ENCODE measurements around the gene RPS19BP1. TPM values are rescaled to one million over a fixed set of nuclear protein-coding genes. Genes with fewer than 3 reads are reported as not detected.
A peak's percentile ranks its signal among the peaks of the same experiment; 100 is the strongest.
"Not testable (repeated sequence)": the region's sequence is repeated elsewhere in the genome, so short reads cannot be mapped to it uniquely, and the experiment has no call there.

RPS19BP1 gene
- total and polyA plus RNA-seq, 2 donors (not counting 1 experiment from before 2014, with no cell fraction given): 60.3 to 74.8 TPM

GRCh38 chr22:39522567-39523300 is 9.8 kb downstream of the RPS19BP1 start:
- H3K27ac Mint-ChIP-seq: peak overlapping the region; percentile 98
- Histone ChIP-seq H3K9me3 (ENCODE audit: control extremely low read depth in 1 of 3, control insufficient read depth in 2 of 3, insufficient read depth in 1 of 3, low read length in 2 of 3) (peaks cover 0 to 7% (median 0%) of the 10 kb centered on the region in 3 donors), H3K27me3 (replicated peaks in 1 of 4; ENCODE audit: control extremely low read depth in 1 of 4, control insufficient read depth in 3 of 4, insufficient read depth in 4 of 4, low read length in 3 of 4) (no peaks in the 10 kb centered on the region), H3K4me2 (replicated peaks; ENCODE audit: low read depth, low read length, poor library complexity, severe bottlenecking) (peak overlapping the region; percentile 50), H3K9ac (ENCODE audit: low read length) (peak overlapping the region; percentile 0), H3K36me3 (replicated peaks in 1 of 2; ENCODE audit: control extremely low read depth in 1 of 2, control insufficient read depth in 1 of 2, extremely low read depth in 1 of 2, insufficient read depth in 2 of 2, low read length in 1 of 2) (peaks cover 0 to 42% of the 10 kb centered on the region in 2 experiments), H3K4me1 (ENCODE audit: control insufficient read depth in 2 of 2, insufficient read depth in 2 of 2, low read length in 2 of 2) (peaks cover 43 to 68% of the 10 kb centered on the region in 2 donors), H3K27ac (ENCODE audit: low read length in 2 of 2) (peak overlapping the region; percentile 6 to 17), H3K4me3 (ENCODE audit: control extremely low read depth in 1 of 5, extremely low read depth in 1 of 5, insufficient read depth in 1 of 5, low read depth in 2 of 5, low read length in 4 of 5) (peak overlapping the region in 2 of 5 experiments; percentile 7 to 18), H3K79me2 (ENCODE audit: control insufficient read depth, insufficient read depth, low read length) (peaks cover 72% of the 10 kb centered on the region), H2AFZ (ENCODE audit: insufficient read depth, low read depth, low read length, poor library complexity, severe bottlenecking) (no peak overlapping the region), H4K20me1 (ENCODE audit: control insufficient read depth, insufficient read depth, low read length, poor library complexity, severe bottlenecking) (peaks cover 63% of the 10 kb centered on the region)
- POLR2A ChIA-PET: interaction anchor here (0.8 to 1.0 kb wide), 2 partner anchors 21 to 203 kb away, joined by 3 read pairs; partner anchors contain the start of gene MIEF1
- DNase-seq: peak; percentile 41
- H3K9me3 Mint-ChIP-seq (ENCODE audit: insufficient read depth): no peaks in the 10 kb centered on the region
- no peak for ATAC-seq (ENCODE audit: low read depth)
- TF ChIP-seq CTCF (IDR thresholded peaks at IDR 0.05): no peak
- no peak for TF ChIP-seq EZH2 (IDR thresholded peaks at IDR 0.05; ENCODE audit: borderline replicate concordance, insufficient read depth, low read depth, low read length, poor library complexity, severe bottlenecking)
- CTCF ChIA-PET: interaction anchor here (0.7 to 2.3 kb wide), 5 partner anchors 9 to 205 kb away, joined by 4 to 10 read pairs (median 4); partner anchors contain the start of gene RPL3
- peak overlapping the region; percentile 94 for H3K4me3 Mint-ChIP-seq
- H3K27me3 Mint-ChIP-seq: no peaks in the 10 kb centered on the region
- 63% methylated on average over 10 of the region's 14 CpGs for WGBS (ENCODE audit: insufficient coverage)
- intact Hi-C loops (cut with micrococcal nuclease): loop anchor here (10.0 kb wide), 1 partner anchor 648 kb away; the partner anchor contains the start of gene CBX6
- H3K4me1 Mint-ChIP-seq: peaks cover 69% of the 10 kb centered on the region

- intact Hi-C loops (cut with micrococcal nuclease): loop anchor here (10.0 kb wide), 1 partner anchor 647 kb away; the partner anchor contains the start of gene CBX6
- peak overlapping the region in 1 of 2 donors; percentile 95 for H3K27ac ChIP-seq (ENCODE audit: low read length in 2 of 2)
- H3K27ac Mint-ChIP-seq: peak overlapping the region; percentile 98
- peaks cover 0 to 42% of the 10 kb centered on the region in 2 experiments for H3K36me3 ChIP-seq (replicated peaks in 1 of 2; ENCODE audit: control extremely low read depth in 1 of 2, control insufficient read depth in 1 of 2, extremely low read depth in 1 of 2, insufficient read depth in 2 of 2, low read length in 1 of 2)
- H3K4me1 Mint-ChIP-seq: peaks cover 63% of the 10 kb centered on the region
- H3K9ac ChIP-seq (ENCODE audit: low read length): peak overlapping the region; percentile 100
- WGBS (ENCODE audit: insufficient coverage): no CpG with 5 or more reads among the region's 5 CpGs
- H3K9me3 ChIP-seq (ENCODE audit: control extremely low read depth in 1 of 3, control insufficient read depth in 2 of 3, insufficient read depth in 1 of 3, low read length in 2 of 3); DNase-seq; H3K9me3 Mint-ChIP-seq (ENCODE audit: insufficient read depth); H3K27me3 ChIP-seq (replicated peaks in 1 of 4; ENCODE audit: control extremely low read depth in 1 of 4, control insufficient read depth in 3 of 4, insufficient read depth in 4 of 4, low read length in 3 of 4); H3K27me3 Mint-ChIP-seq; H2AFZ ChIP-seq (ENCODE audit: insufficient read depth, low read depth, low read length, poor library complexity, severe bottlenecking); ATAC-seq (ENCODE audit: low read depth): not testable (repeated sequence)
- H3K4me1 ChIP-seq (ENCODE audit: control insufficient read depth in 2 of 2, insufficient read depth in 2 of 2, low read length in 2 of 2): peaks cover 37 to 61% of the 10 kb centered on the region in 2 donors
- ChIA-PET POLR2A (interaction anchor here (0.7 to 2.5 kb wide), 2 partner anchors 203 to 1764 kb away, joined by 8 to 30 read pairs; partner anchors contain the start of gene RPL3), CTCF (interaction anchor here (0.7 to 2.6 kb wide), 6 partner anchors 8 to 205 kb away, joined by 4 to 54 read pairs (median 4); partner anchors contain the start of gene RPL3)
- H3K4me3 Mint-ChIP-seq: peak overlapping the region; percentile 94
- H4K20me1 ChIP-seq (ENCODE audit: control insufficient read depth, insufficient read depth, low read length, poor library complexity, severe bottlenecking): peaks cover 57% of the 10 kb centered on the region
- H3K79me2 ChIP-seq (ENCODE audit: control insufficient read depth, insufficient read depth, low read length): peaks cover 67% of the 10 kb centered on the region
- peak overlapping the region in 3 of 5 experiments; percentile 82 to 100 (median 99) for H3K4me3 ChIP-seq (ENCODE audit: control extremely low read depth in 1 of 5, extremely low read depth in 1 of 5, insufficient read depth in 1 of 5, low read depth in 2 of 5, low read length in 4 of 5)
- H3K4me2 ChIP-seq (replicated peaks; ENCODE audit: low read depth, low read length, poor library complexity, severe bottlenecking): peak overlapping the region; percentile 93
These were observed 10.5 kb downstream of the RPS19BP1 start for GRCh38 chr22:39522091-39522490.

- POLR2A ChIA-PET: interaction anchor here (0.7 to 2.5 kb wide), 8 partner anchors 10 to 1765 kb away, joined by 5 to 57 read pairs (median 18); partner anchors contain the start of genes MIEF1, RPL3 and RPS19BP1
- H3K36me3 ChIP-seq (replicated peaks in 1 of 2; ENCODE audit: control extremely low read depth in 1 of 2, control insufficient read depth in 1 of 2, extremely low read depth in 1 of 2, insufficient read depth in 2 of 2, low read length in 1 of 2): peaks cover 0 to 42% of the 10 kb centered on the region in 2 experiments
- 0% methylated on average over 17 of the region's 28 CpGs for WGBS (ENCODE audit: insufficient coverage)
- peak overlapping the region; percentile 93 for H3K4me2 ChIP-seq (replicated peaks; ENCODE audit: low read depth, low read length, poor library complexity, severe bottlenecking)
- H2AFZ ChIP-seq (ENCODE audit: insufficient read depth, low read depth, low read length, poor library complexity, severe bottlenecking): peak overlapping the region; percentile 91
- H3K79me2 ChIP-seq (ENCODE audit: control insufficient read depth, insufficient read depth, low read length): peaks cover 67% of the 10 kb centered on the region
- H3K9me3 ChIP-seq (ENCODE audit: control extremely low read depth in 1 of 3, control insufficient read depth in 2 of 3, insufficient read depth in 1 of 3, low read length in 2 of 3); H3K27me3 Mint-ChIP-seq; H3K27me3 ChIP-seq (replicated peaks in 1 of 4; ENCODE audit: control extremely low read depth in 1 of 4, control insufficient read depth in 3 of 4, insufficient read depth in 4 of 4, low read length in 3 of 4); ATAC-seq (ENCODE audit: low read depth); H3K9me3 Mint-ChIP-seq (ENCODE audit: insufficient read depth): not testable (repeated sequence)
- peaks cover 59% of the 10 kb centered on the region for H3K4me1 Mint-ChIP-seq
- peaks cover 31 to 54% of the 10 kb centered on the region in 2 donors for H3K4me1 ChIP-seq (ENCODE audit: control insufficient read depth in 2 of 2, insufficient read depth in 2 of 2, low read length in 2 of 2)
- CTCF ChIA-PET: interaction anchor here (0.6 to 2.6 kb wide), 7 partner anchors 9 to 122 kb away, joined by 3 to 54 read pairs (median 4); partner anchors contain the start of gene TAB1
- DNase-seq: peak; percentile 85
- peaks cover 57% of the 10 kb centered on the region for H4K20me1 ChIP-seq (ENCODE audit: control insufficient read depth, insufficient read depth, low read length, poor library complexity, severe bottlenecking)
- peak overlapping the region; percentile 94 for H3K4me3 Mint-ChIP-seq
- peak overlapping the region; percentile 29 to 95 for H3K27ac ChIP-seq (ENCODE audit: low read length in 2 of 2)
- intact Hi-C loops (cut with micrococcal nuclease): loop anchor here (2.0 to 10.0 kb wide), 2 partner anchors 74 to 646 kb away; partner anchors contain the start of gene CBX6
- H3K27ac Mint-ChIP-seq: peak overlapping the region; percentile 98
- peak overlapping the region; percentile 67 to 100 (median 99) for H3K4me3 ChIP-seq (ENCODE audit: control extremely low read depth in 1 of 5, extremely low read depth in 1 of 5, insufficient read depth in 1 of 5, low read depth in 2 of 5, low read length in 4 of 5)
- H3K9ac ChIP-seq (ENCODE audit: low read length): peak overlapping the region; percentile 100
These were observed 11.3 kb downstream of the RPS19BP1 start for GRCh38 chr22:39521106-39521885.

All from B cell (primary cell).